SK-N-SH (cell line): ENCODE measurements around the gene KCTD7. TPM values are rescaled to one million over a fixed set of nuclear protein-coding genes. Genes with fewer than 3 reads are reported as not detected.
"Not testable (repeated sequence)": the region's sequence is repeated elsewhere in the genome, so short reads cannot be mapped to it uniquely, and the experiment has no call there.

Experiments used
- CTCF ChIA-PET: fragments of 300-600, 350-600 bp; formaldehyde crosslinking; extraction: SDS; loops from one replicate; lab custom pipeline; 2021; lab: Yijun Ruan, JAX
- POLR2A ChIA-PET: fragments of 350-600 bp; sonication (Branson Sonifier 250); formaldehyde crosslinking; extraction: SDS; loops from one replicate; lab custom pipeline; 2020; ENCODE audit warnings: antibody characterized with exemption, inconsistent platforms; lab: Yijun Ruan, JAX
- DNase-seq: peaks from one replicate; pipeline ENCODE4 v3.0.0; 2012
- H2AFZ ChIP-seq: fragments of 200-600 bp; sonication (generic); 2 replicates; pipeline ENCODE4 v1.8.1; 2016; ENCODE audit warnings: antibody characterized with exemption, mild to moderate bottlenecking, low read depth
- H3F3A ChIP-seq: fragments of 200-600 bp; sonication (generic); replicated peaks from 2 replicates; pipeline ENCODE3; 2016; ENCODE audit warnings: antibody characterized with exemption, mild to moderate bottlenecking; ENCODE audit not compliant: insufficient read depth
- H3K27ac ChIP-seq, 2 experiments: fragments of 200-500 bp in 1 of 2; fragments of 200-600 bp in 1 of 2; sonication (Bioruptor generic) in 1 of 2; sonication (generic), shearing (Covaris generic) in 1 of 2; 2 replicates each; pipeline versions ENCODE4 v1.5.1 to v1.6.1; 2014 to 2016; ENCODE audit warnings: low read depth in 2 of 2, inconsistent platforms in 1 of 2, low read length in 1 of 2, mild to moderate bottlenecking in 1 of 2, mixed read lengths in 1 of 2
- H3K27me3 ChIP-seq: fragments of 200-600 bp; sonication (generic), shearing (Covaris generic); 2 replicates; pipeline ENCODE4 v1.6.1; 2016; ENCODE audit warnings: mixed run types; ENCODE audit not compliant: insufficient read depth
- H3K36me3 ChIP-seq, 2 experiments: fragments of 200-500 bp in 1 of 2; fragments of 200-600 bp in 1 of 2; sonication (Bioruptor generic) in 1 of 2; sonication (generic) in 1 of 2; replicated peaks in 1 of 2; 2 replicates each; pipeline versions ENCODE3 to v1.5.1; 2014 to 2016; ENCODE audit warnings: low read length in 1 of 2, mild to moderate bottlenecking in 1 of 2; ENCODE audit not compliant: insufficient read depth in 2 of 2, control insufficient read depth in 1 of 2
- H3K4me1 ChIP-seq, 2 experiments: fragments of 200-500 bp in 1 of 2; fragments of 200-600 bp in 1 of 2; sonication (Bioruptor generic) in 1 of 2; sonication (generic), shearing (Covaris generic) in 1 of 2; 2 replicates each; pipeline versions ENCODE4 v1.5.1 to v1.6.1; 2014 to 2016; ENCODE audit warnings: low read depth in 1 of 2, low read length in 1 of 2, mixed run types in 1 of 2; ENCODE audit not compliant: insufficient read depth in 2 of 2, control insufficient read depth in 1 of 2
- H3K4me2 ChIP-seq: fragments of 200-600 bp; sonication (generic), shearing (Covaris generic); 2 replicates; pipeline ENCODE4 v1.6.1; 2017; ENCODE audit warnings: mixed run types
- H3K4me3 ChIP-seq, 2 experiments: fragments of 200-500 bp in 1 of 2; fragments of 200-600 bp in 1 of 2; sonication (Bioruptor generic) in 1 of 2; sonication (generic), shearing (Covaris generic) in 1 of 2; 2 replicates each; pipeline versions ENCODE4 v1.5.1 to v1.8.1; 2014 to 2016; ENCODE audit warnings: low read depth in 2 of 2, inconsistent platforms in 1 of 2, low read length in 1 of 2, mild to moderate bottlenecking in 1 of 2, mixed read lengths in 1 of 2, moderate library complexity in 1 of 2
- H3K79me2 ChIP-seq: fragments of 200-600 bp; sonication (generic); 2 replicates; pipeline ENCODE4 v1.8.1; 2017; ENCODE audit warnings: mild to moderate bottlenecking; ENCODE audit not compliant: insufficient read depth
- H3K9ac ChIP-seq: fragments of 200-600 bp; sonication (generic); 2 replicates; pipeline ENCODE4 v1.6.1; 2017; ENCODE audit warnings: mixed run types
- H3K9me2 ChIP-seq: fragments of 200-600 bp; sonication (generic); 2 replicates; pipeline ENCODE4 v1.6.1; 2017; ENCODE audit warnings: mixed run types
- H3K9me3 ChIP-seq: fragments of 200-600 bp; sonication (generic); 2 replicates; pipeline ENCODE4 v1.6.1; 2017; ENCODE audit warnings: mixed run types, mild to moderate bottlenecking, moderate library complexity
- H4K20me1 ChIP-seq: fragments of 200-600 bp; sonication (generic); 2 replicates; pipeline ENCODE4 v1.6.1; 2017; ENCODE audit warnings: mild to moderate bottlenecking, mixed run types; ENCODE audit not compliant: insufficient read depth
- CHD2 ChIP-seq: fragments of 150-350 bp; IDR thresholded peaks from 2 replicates; pipeline ENCODE4 v1.6.1; 2018; ENCODE audit warnings: low read length; ENCODE audit not compliant: partially characterized antibody
- EP300 ChIP-seq, 2 experiments: IDR thresholded peaks; 2 replicates each; pipeline versions ENCODE4 v1.4.0 to v1.6.1; 2012; ENCODE audit warnings: borderline replicate concordance in 1 of 2, low read depth in 1 of 2, low read length in 1 of 2
- FOXJ3 ChIP-seq: sonication (generic); formaldehyde crosslinking; IDR thresholded peaks from 2 replicates; pipeline ENCODE4 v1.5.1; 2020; ENCODE audit warnings: mild to moderate bottlenecking, missing genetic modification reagents
- FOXM1 ChIP-seq: IDR thresholded peaks from 2 replicates; pipeline ENCODE4 v1.4.0; 2012; ENCODE audit warnings: low read depth, mild to moderate bottlenecking
- GABPA ChIP-seq: IDR thresholded peaks from 2 replicates; pipeline ENCODE4 v1.4.0; 2012; ENCODE audit warnings: low read depth, mild to moderate bottlenecking
- GATA2 ChIP-seq: sonication (generic); formaldehyde crosslinking; IDR thresholded peaks from 2 replicates; pipeline ENCODE4 v1.5.0; 2020; ENCODE audit warnings: mild to moderate bottlenecking, missing genetic modification reagents
- IRF3 ChIP-seq: fragments of 150-350 bp; IDR thresholded peaks from 2 replicates; pipeline ENCODE4 v1.6.1; 2016; ENCODE audit warnings: mild to moderate bottlenecking, low read depth, low read length
- JUND ChIP-seq: IDR thresholded peaks from 2 replicates; pipeline ENCODE4 v1.4.0; 2012
- MEF2A ChIP-seq: IDR thresholded peaks from 2 replicates; pipeline ENCODE4 v1.4.0; 2012; ENCODE audit warnings: low read depth, borderline replicate concordance
- MXI1 ChIP-seq: IDR thresholded peaks from 2 replicates; pipeline ENCODE4 v1.6.1; 2012; ENCODE audit warnings: mild to moderate bottlenecking, low read depth, low read length, improper control_type of control experiment
- RAD21 ChIP-seq: IDR thresholded peaks from 2 replicates; pipeline ENCODE4 v1.6.1; 2012; ENCODE audit warnings: mild to moderate bottlenecking, low read length
- RCOR1 ChIP-seq: fragments of 150-350 bp; IDR thresholded peaks from 2 replicates; pipeline ENCODE4 v1.6.1; 2017; ENCODE audit warnings: antibody characterized with exemption, low read length
- REST ChIP-seq: IDR thresholded peaks from 2 replicates; pipeline ENCODE4 v1.6.1; 2012; ENCODE audit warnings: mild to moderate bottlenecking, low read depth, low read length, moderate library complexity
- RXRA ChIP-seq: IDR thresholded peaks from 2 replicates; pipeline ENCODE4 v1.4.0; 2012; ENCODE audit warnings: low read depth, mild to moderate bottlenecking, borderline replicate concordance
- SIN3A ChIP-seq: IDR thresholded peaks from 2 replicates; pipeline ENCODE4 v1.6.1; 2012; ENCODE audit warnings: low read depth, mild to moderate bottlenecking, low read length, moderate library complexity, borderline replicate concordance
- SMC3 ChIP-seq: IDR thresholded peaks from 2 replicates; pipeline ENCODE4 v1.6.1; 2012; ENCODE audit warnings: low read depth, low read length, improper control_type of control experiment
- TEAD4 ChIP-seq: IDR thresholded peaks from 2 replicates; pipeline ENCODE4 v1.4.0; 2012; ENCODE audit warnings: mild to moderate bottlenecking, borderline replicate concordance; ENCODE audit not compliant: insufficient read depth
- USF2 ChIP-seq: fragments of 150-350 bp; IDR thresholded peaks from 2 replicates; pipeline ENCODE4 v1.6.1; 2017; ENCODE audit warnings: antibody characterized with exemption, low read length, low read depth, borderline replicate concordance
- YY1 ChIP-seq: IDR thresholded peaks from 2 replicates; pipeline ENCODE4 v1.4.0; 2012; ENCODE audit warnings: low read depth, mild to moderate bottlenecking
- WGBS: methylation state at CpG from one replicate; pipeline ENCODE4 v1.1.6; 2017; ENCODE audit warnings: low lambda C conversion rate; 5-methylcytosine and 5-hydroxymethylcytosine counted together
- polyA plus RNA-seq, 3 experiments: library from polyadenylated mRNA; depleted of rRNA; stranded (reverse); fragments of >200 nt; gene quantifications; 2 replicates each; pipeline ENCODE4 v1.2.3, GENCODE V29; 2012

The KCTD7 gene
- polyA plus RNA-seq, 1 of the 3 experiments (the other 2 are of a cell fraction): 19.5 TPM

- H3K36me3 ChIP-seq, H4K20me1 ChIP-seq, DNase-seq, H3K9me2 ChIP-seq, H3K27me3 ChIP-seq, H3K9me3 ChIP-seq: not testable (repeated sequence)
- Histone ChIP-seq H3F3A (peaks cover 46% of the 10 kb centered on the region), H3K4me3 (peak overlapping the region; percentile 67 to 99), H3K27ac (peak overlapping the region; percentile 93 to 98), H2AFZ (peak overlapping the region; percentile 85), H3K9ac (peak overlapping the region; percentile 90), H3K4me2 (peak overlapping the region; percentile 100), H3K4me1 (peaks cover 0 to 10% of the 10 kb centered on the region in 2 experiments; a peak in 2 of 4 replicates), H3K79me2 (peaks cover 61% of the 10 kb centered on the region)
- WGBS: 4% methylated on average over 41 of the region's 41 CpGs
- ChIA-PET CTCF (interaction anchor here (0.9 to 2.4 kb wide), 4 partner anchors 10 to 96 kb away, joined by 3 to 11 read pairs (median 6); no protein-coding TSS in a partner anchor), POLR2A (interaction anchor here (0.6 to 3.2 kb wide), 6 partner anchors 25 to 267 kb away, joined by 3 to 20 read pairs (median 4); partner anchors contain the start of genes KCTD7, RABGEF1 and TMEM248)
Measured at GRCh38 chr7:66653719-66654274, 25.1 kb downstream of the KCTD7 start.

GRCh38 chr7:66654275-66655112 lies 25.8 kb downstream of the KCTD7 start:
- Histone ChIP-seq H3K9me2 (no peaks in the 10 kb centered on the region), H3K4me1 (peaks cover 0 to 10% of the 10 kb centered on the region in 2 experiments; a peak in 2 of 4 replicates), H2AFZ (peak overlapping the region; percentile 85), H3F3A (peaks cover 46% of the 10 kb centered on the region), H3K9me3 (no peaks in the 10 kb centered on the region), H3K27ac (peak overlapping the region; percentile 93 to 98), H3K79me2 (peaks cover 67% of the 10 kb centered on the region), H3K4me2 (peak overlapping the region; percentile 100), H3K4me3 (peak overlapping the region; percentile 67 to 99), H3K27me3 (no peaks in the 10 kb centered on the region), H3K9ac (peak overlapping the region; percentile 90), H4K20me1 (0 out of 2 replicates have a peak, but pooled peaks cover 5% of the 10 kb centered on the region), H3K36me3 (peaks cover 0 to 6% of the 10 kb centered on the region in 2 experiments)
- CTCF ChIA-PET: interaction anchor here (0.5 to 2.4 kb wide), 8 partner anchors 11 to 513 kb away, joined by 3 to 11 read pairs (median 4); no protein-coding TSS in a partner anchor
- DNase-seq: peak; percentile 100
- WGBS: 1% methylated on average over 55 of the region's 92 CpGs
- POLR2A ChIA-PET: interaction anchor here (0.6 to 3.2 kb wide), 9 partner anchors 11 to 266 kb away, joined by 3 to 20 read pairs (median 4); partner anchors contain the start of genes KCTD7, RABGEF1 and TMEM248
- no peak for TF ChIP-seq FOXM1
- TF ChIP-seq FOXJ3 (CRISPR knock-in tag): no peak
- peak; percentile 64 for TF ChIP-seq CHD2
- TF ChIP-seq GATA2: no peak
- TF ChIP-seq RXRA: peak; percentile 36; the same call in 1 of the 2 replicates
- TF ChIP-seq EP300 (IDR thresholded peaks at IDR 0.05; ENCODE audit: borderline replicate concordance in 1 of 2, low read depth in 1 of 2, low read length in 1 of 2): 0 out of 4 replicates have a peak, but pooled peaks of 1 of the 2 experiments have one; percentile 29
- TF ChIP-seq SIN3A: peak; percentile 93
- no peak for TF ChIP-seq MEF2A
- TF ChIP-seq RCOR1: 0 out of 2 replicates have a peak, but pooled peaks have one; percentile 22
- TF ChIP-seq RAD21: no peak
- TF ChIP-seq JUND: no peak; the same call in 1 of the 2 replicates
- peak; percentile 72 for TF ChIP-seq YY1
- TF ChIP-seq USF2: no peak; the same call in 1 of the 2 replicates
- peak; percentile 23; the same call in 1 of the 2 replicates for TF ChIP-seq TEAD4
- TF ChIP-seq IRF3: no peak
- TF ChIP-seq MXI1: peak; percentile 96
- no peak for TF ChIP-seq REST
- TF ChIP-seq GABPA: peak; percentile 87
- TF ChIP-seq SMC3: 0 out of 2 replicates have a peak, but pooled peaks have one; percentile 2
